Erythroblast (primary cell): ENCODE data around the gene LAMB4.

ENCODE experiments used
- DNase-seq, 2 experiments: peaks; one replicate each; lab custom pipeline; 2025; lab: John Stamatoyannopoulos, UW
- GATA1 ChIP-seq: IDR thresholded peaks from 2 replicates; pipeline ENCODE4 v1.6.1; 2011; ENCODE audit warnings: low read depth, mild to moderate bottlenecking, control low read depth, low read length, moderate library complexity
- POLR2A ChIP-seq: IDR thresholded peaks from 2 replicates; pipeline ENCODE4 v1.6.1; 2011; ENCODE audit warnings: mild to moderate bottlenecking, low read length

Gene LAMB4

GRCh38 chr7:108008240-108008639, 121.9 kb downstream of the LAMB4 start:
- TF ChIP-seq GATA1 (no peak), POLR2A (no peak)
- no peak for DNase-seq

GRCh38 chr7:108007762-108008161, 122.4 kb downstream of the LAMB4 start:
- no peak for TF ChIP-seq POLR2A
- no peak for TF ChIP-seq GATA1
- DNase-seq = no peak

GRCh38 chr7:108007261-108007660, 122.9 kb downstream of the LAMB4 start:
- TF ChIP-seq POLR2A (no peak), GATA1 (no peak)

GRCh38 chr7:108004220-108005142, 125.7 kb downstream of the LAMB4 start:
- DNase-seq = no peak
- TF ChIP-seq GATA1 = no peak
- TF ChIP-seq POLR2A = no peak

More at GRCh38 chr7:108007261-108007660, 122.9 kb downstream of the LAMB4 start:
- no peak for DNase-seq

- no peak for DNase-seq
- TF ChIP-seq POLR2A = no peak
- TF ChIP-seq GATA1 = no peak
These were observed 126.6 kb downstream of the LAMB4 start for GRCh38 chr7:108003599-108003935.

GRCh38 chr7:108002726-108003598, 127.2 kb downstream of the LAMB4 start, which contains the start of gene LAMB1:
Gene LAMB1 (minus strand): TSS chr7:108003161. CDS start chr7:108002885, 276 bp downstream.
- no peak for TF ChIP-seq GATA1
- TF ChIP-seq POLR2A = no peak
- peak in 1 of 2 experiments; percentile 7 for DNase-seq

GRCh38 chr7:108001764-108002725, 128.1 kb downstream of the LAMB4 start:
- no peak for DNase-seq
- TF ChIP-seq GATA1 (no peak), POLR2A (no peak)

- TF ChIP-seq GATA1 (no peak), POLR2A (no peak)
These were observed 129.0 kb downstream of the LAMB4 start for GRCh38 chr7:108000875-108001763.

GRCh38 chr7:107999779-108000560, 130.2 kb downstream of the LAMB4 start:
- TF ChIP-seq POLR2A (no peak), GATA1 (no peak)
- DNase-seq = no peak

More at GRCh38 chr7:108000875-108001763, 129.0 kb downstream of the LAMB4 start:
- DNase-seq = no peak

GRCh38 chr7:107998660-107999480, 131.3 kb downstream of the LAMB4 start:
- no peak for DNase-seq

More at GRCh38 chr7:107998660-107999480, 131.3 kb downstream of the LAMB4 start:
- TF ChIP-seq GATA1 (no peak), POLR2A (no peak)
